Measurements from ENCODE around the gene GRID2.
"Not testable (repeated sequence)": the region's sequence is repeated elsewhere in the genome, so short reads cannot be mapped to it uniquely, and the experiment has no call there.

DNA sequence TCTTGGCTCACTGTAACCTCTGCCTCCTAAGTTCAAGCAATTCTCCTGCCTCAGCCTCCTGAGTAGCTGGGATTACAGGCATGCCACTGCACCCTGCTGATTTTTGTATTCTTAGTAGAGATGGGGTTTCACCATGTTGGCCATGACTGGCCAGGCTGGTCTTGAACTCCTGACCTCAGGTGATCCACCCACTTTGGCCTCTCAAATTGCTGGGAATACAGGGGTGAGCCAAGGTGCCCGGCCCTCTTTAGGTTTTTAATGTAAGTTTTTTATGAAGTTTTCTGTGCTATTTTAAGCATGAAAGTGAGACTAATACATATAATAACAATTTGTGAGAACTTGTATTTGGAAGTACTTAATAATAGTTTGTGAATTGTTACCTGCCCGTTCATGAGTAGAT is 148.6 kb downstream of the GRID2 start:
- TF ChIP-seq, protein P1, sequence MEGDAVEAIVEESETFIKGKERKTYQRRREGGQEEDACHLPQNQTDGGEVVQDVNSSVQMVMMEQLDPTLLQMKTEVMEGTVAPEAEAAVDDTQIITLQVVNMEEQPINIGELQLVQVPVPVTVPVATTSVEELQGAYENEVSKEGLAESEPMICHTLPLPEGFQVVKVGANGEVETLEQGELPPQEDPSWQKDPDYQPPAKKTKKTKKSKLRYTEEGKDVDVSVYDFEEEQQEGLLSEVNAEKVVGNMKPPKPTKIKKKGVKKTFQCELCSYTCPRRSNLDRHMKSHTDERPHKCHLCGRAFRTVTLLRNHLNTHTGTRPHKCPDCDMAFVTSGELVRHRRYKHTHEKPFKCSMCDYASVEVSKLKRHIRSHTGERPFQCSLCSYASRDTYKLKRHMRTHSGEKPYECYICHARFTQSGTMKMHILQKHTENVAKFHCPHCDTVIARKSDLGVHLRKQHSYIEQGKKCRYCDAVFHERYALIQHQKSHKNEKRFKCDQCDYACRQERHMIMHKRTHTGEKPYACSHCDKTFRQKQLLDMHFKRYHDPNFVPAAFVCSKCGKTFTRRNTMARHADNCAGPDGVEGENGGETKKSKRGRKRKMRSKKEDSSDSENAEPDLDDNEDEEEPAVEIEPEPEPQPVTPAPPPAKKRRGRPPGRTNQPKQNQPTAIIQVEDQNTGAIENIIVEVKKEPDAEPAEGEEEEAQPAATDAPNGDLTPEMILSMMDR (conservative IDR thresholded peaks at IDR 0.05; ENCODE audit: low read depth, low read length), result not testable (repeated sequence)
- TF ChIP-seq POLR2A, MAFK (IDR thresholded peaks at IDR 0.05; ENCODE audit: low read depth, low read length): not testable (repeated sequence)
